Measurements from ENCODE around the gene MIER3. TPM values are rescaled to one million over a fixed set of nuclear protein-coding genes. Genes with fewer than 3 reads are reported as not detected.

Gene MIER3
- total and polyA plus RNA-seq, 2 donors from 2014 or later: 4.7 to 25.1 TPM

GRCh38 chr5:56951126-56951945 is 587 bp downstream of the MIER3 start:
- H3K36me3 ChIP-seq (ENCODE audit: control insufficient read depth in 2 of 3, insufficient read depth in 3 of 3, low read length in 3 of 3): peaks cover 0 to 2% (median 0%) of the 10 kb centered on the region in 3 donors
- peak overlapping the region; percentile 59 to 65 for H3K27ac ChIP-seq (ENCODE audit: low read depth in 2 of 2, low read length in 2 of 2)
- intact Hi-C loops (cut with DNase I): no loop called here
- H3K4me1 ChIP-seq (ENCODE audit: control insufficient read depth in 2 of 3, insufficient read depth in 2 of 3, low read depth in 1 of 3, low read length in 3 of 3): peaks cover 0 to 15% (median 3%) of the 10 kb centered on the region in 3 donors
- H3K9ac ChIP-seq (ENCODE audit: low read length in 3 of 3): peak overlapping the region; percentile 12 to 51 (median 31)
- H3K27me3 ChIP-seq (ENCODE audit: control insufficient read depth, insufficient read depth, low read length): no peaks in the 10 kb centered on the region
- FAIRE-seq (no peak), DNase-seq (peak; percentile 63 to 82 (median 76))
- H3K9me3 ChIP-seq (ENCODE audit: control insufficient read depth in 2 of 3, insufficient read depth in 1 of 3, low read length in 3 of 3): no peaks in the 10 kb centered on the region
- H3K4me3 ChIP-seq (ENCODE audit: low read length in 3 of 3): peak overlapping the region; percentile 48 to 80 (median 62)
- TF ChIP-seq, protein P1, sequence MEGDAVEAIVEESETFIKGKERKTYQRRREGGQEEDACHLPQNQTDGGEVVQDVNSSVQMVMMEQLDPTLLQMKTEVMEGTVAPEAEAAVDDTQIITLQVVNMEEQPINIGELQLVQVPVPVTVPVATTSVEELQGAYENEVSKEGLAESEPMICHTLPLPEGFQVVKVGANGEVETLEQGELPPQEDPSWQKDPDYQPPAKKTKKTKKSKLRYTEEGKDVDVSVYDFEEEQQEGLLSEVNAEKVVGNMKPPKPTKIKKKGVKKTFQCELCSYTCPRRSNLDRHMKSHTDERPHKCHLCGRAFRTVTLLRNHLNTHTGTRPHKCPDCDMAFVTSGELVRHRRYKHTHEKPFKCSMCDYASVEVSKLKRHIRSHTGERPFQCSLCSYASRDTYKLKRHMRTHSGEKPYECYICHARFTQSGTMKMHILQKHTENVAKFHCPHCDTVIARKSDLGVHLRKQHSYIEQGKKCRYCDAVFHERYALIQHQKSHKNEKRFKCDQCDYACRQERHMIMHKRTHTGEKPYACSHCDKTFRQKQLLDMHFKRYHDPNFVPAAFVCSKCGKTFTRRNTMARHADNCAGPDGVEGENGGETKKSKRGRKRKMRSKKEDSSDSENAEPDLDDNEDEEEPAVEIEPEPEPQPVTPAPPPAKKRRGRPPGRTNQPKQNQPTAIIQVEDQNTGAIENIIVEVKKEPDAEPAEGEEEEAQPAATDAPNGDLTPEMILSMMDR (IDR thresholded peaks at IDR 0.05; ENCODE audit: borderline replicate concordance, extremely low read depth, insufficient read depth): no peak

GRCh38 chr5:56950626-56951125 is 1.2 kb downstream of the MIER3 start:
- H3K4me3 ChIP-seq (ENCODE audit: low read length in 3 of 3): peak overlapping the region; percentile 48 to 80 (median 62)
- H3K27ac ChIP-seq (ENCODE audit: low read depth in 2 of 2, low read length in 2 of 2): peak overlapping the region; percentile 59 to 65
- H3K9ac ChIP-seq (ENCODE audit: low read length in 3 of 3): peak overlapping the region; percentile 12 to 34 (median 31)
- FAIRE-seq: no peak
- H3K4me1 ChIP-seq (ENCODE audit: control insufficient read depth in 2 of 3, insufficient read depth in 2 of 3, low read depth in 1 of 3, low read length in 3 of 3): peaks cover 0 to 15% (median 3%) of the 10 kb centered on the region in 3 donors
- H3K27me3 ChIP-seq (ENCODE audit: control insufficient read depth, insufficient read depth, low read length): no peaks in the 10 kb centered on the region
- peaks cover 0 to 9% (median 2%) of the 10 kb centered on the region in 3 donors for H3K36me3 ChIP-seq (ENCODE audit: control insufficient read depth in 2 of 3, insufficient read depth in 3 of 3, low read length in 3 of 3)
- H3K9me3 ChIP-seq (ENCODE audit: control insufficient read depth in 2 of 3, insufficient read depth in 1 of 3, low read length in 3 of 3): no peaks in the 10 kb centered on the region
- peak in 4 of 5 donors; percentile 74 to 92 (median 86) for DNase-seq
- TF ChIP-seq, protein P1 (IDR thresholded peaks at IDR 0.05; ENCODE audit: borderline replicate concordance, extremely low read depth, insufficient read depth): no peak
- intact Hi-C loops (cut with DNase I): no loop called here

DNA sequence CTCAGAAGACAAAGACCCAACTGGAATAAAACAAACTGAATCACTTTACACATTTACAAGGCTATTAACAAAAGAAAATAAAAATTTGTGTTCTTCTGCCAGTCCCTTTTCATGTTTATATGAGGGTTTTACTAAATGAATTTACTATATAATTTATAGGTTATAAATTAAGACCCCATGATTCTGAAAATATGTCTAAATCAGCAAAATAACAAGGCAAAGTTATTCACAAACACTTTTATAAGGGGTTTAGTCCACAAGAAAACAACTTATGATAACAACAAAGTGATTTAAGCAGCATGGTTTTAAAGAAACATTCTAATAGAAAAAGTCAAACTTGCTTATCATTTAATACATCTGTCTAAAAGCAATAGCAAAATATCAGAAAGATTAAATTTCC is 4.9 kb downstream of the MIER3 start:
- TF ChIP-seq, protein P1 (IDR thresholded peaks at IDR 0.05; ENCODE audit: borderline replicate concordance, extremely low read depth, insufficient read depth): no peak
- intact Hi-C loops (cut with DNase I): no loop called here
- Histone ChIP-seq H3K9ac (ENCODE audit: low read length in 3 of 3) (no peak overlapping the region), H3K27me3 (ENCODE audit: control insufficient read depth, insufficient read depth, low read length) (no peaks in the 10 kb centered on the region), H3K4me3 (ENCODE audit: low read length in 3 of 3) (no peak overlapping the region), H3K27ac (ENCODE audit: low read depth in 2 of 2, low read length in 2 of 2) (no peak overlapping the region), H3K9me3 (ENCODE audit: control insufficient read depth in 2 of 3, insufficient read depth in 1 of 3, low read length in 3 of 3) (no peaks in the 10 kb centered on the region), H3K4me1 (ENCODE audit: control insufficient read depth in 2 of 3, insufficient read depth in 2 of 3, low read depth in 1 of 3, low read length in 3 of 3) (peaks cover 0 to 9% (median 0%) of the 10 kb centered on the region in 3 donors), H3K36me3 (ENCODE audit: control insufficient read depth in 2 of 3, insufficient read depth in 3 of 3, low read length in 3 of 3) (peaks cover 7 to 30% (median 8%) of the 10 kb centered on the region in 3 donors)
- DNase-seq (no peak), FAIRE-seq (no peak)
